ENCODE data around the gene LRRIQ4.

DNA sequence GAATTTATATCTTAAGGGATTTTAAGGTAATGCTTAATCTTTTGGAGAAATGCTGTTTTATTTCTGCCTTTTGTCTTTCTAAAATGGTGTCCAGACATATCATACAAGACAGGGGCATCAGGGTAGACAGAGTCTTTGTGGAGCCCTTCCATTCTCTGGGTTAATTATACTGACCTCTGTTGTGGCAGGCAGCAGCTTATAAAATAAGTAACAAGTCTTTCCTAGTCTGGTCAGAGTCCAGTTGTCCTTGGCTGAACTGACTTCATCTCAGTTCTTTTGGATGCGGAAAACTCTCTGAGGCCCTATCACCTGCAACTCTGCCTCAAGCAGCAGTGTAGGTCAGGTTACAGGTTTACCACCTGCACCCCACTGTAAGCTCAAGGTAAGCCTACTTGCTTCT lies 20.3 kb upstream of the LRRIQ4 start:
- TF ChIP-seq, protein P1, sequence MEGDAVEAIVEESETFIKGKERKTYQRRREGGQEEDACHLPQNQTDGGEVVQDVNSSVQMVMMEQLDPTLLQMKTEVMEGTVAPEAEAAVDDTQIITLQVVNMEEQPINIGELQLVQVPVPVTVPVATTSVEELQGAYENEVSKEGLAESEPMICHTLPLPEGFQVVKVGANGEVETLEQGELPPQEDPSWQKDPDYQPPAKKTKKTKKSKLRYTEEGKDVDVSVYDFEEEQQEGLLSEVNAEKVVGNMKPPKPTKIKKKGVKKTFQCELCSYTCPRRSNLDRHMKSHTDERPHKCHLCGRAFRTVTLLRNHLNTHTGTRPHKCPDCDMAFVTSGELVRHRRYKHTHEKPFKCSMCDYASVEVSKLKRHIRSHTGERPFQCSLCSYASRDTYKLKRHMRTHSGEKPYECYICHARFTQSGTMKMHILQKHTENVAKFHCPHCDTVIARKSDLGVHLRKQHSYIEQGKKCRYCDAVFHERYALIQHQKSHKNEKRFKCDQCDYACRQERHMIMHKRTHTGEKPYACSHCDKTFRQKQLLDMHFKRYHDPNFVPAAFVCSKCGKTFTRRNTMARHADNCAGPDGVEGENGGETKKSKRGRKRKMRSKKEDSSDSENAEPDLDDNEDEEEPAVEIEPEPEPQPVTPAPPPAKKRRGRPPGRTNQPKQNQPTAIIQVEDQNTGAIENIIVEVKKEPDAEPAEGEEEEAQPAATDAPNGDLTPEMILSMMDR (IDR thresholded peaks at IDR 0.05): no peak
- TF ChIP-seq POLR2A (IDR thresholded peaks at IDR 0.05): no peak

Data from tibial nerve (tissue), 3 donors.